DOHH2 (cell line): ENCODE data around the gene SLC2A10.

Experiments
- EZH2phosphoT487 ChIP-seq: fragments of 200-600 bp; sonication (generic); IDR thresholded peaks from 2 replicates; pipeline ENCODE4 v1.6.1; 2017; ENCODE audit warnings: borderline replicate concordance, mild to moderate bottlenecking, antibody characterized with exemption, low read length, moderate library complexity, mixed read lengths
- TF ChIP-seq, protein P1 (sequence below): fragments of 200-600 bp; sonication (generic); IDR thresholded peaks from one replicate; pipeline ENCODE4 v1.5.1; 2014; ENCODE audit warnings: antibody characterized with exemption, mild to moderate bottlenecking, low read depth, low read length; ENCODE audit not compliant: poor library complexity, severe bottlenecking

DNA sequence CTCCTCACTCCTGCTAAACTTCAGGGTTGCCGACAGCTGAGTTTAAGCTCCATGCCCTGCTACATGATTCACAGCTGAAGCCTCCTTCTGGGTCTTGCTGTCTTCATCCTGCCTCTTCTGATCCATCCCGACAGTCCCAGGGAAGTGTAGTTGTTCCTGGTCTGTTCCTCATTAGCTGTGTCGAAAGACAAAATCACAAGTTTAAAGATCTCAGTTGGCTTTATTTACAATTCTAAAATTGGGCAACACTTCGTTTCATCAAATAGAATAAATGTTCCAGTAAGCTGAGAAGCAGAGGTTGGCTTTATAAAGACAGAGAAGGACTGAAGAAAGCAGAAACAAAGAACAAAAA is 4.1 kb upstream of the SLC2A10 start:
- TF ChIP-seq, protein P1, sequence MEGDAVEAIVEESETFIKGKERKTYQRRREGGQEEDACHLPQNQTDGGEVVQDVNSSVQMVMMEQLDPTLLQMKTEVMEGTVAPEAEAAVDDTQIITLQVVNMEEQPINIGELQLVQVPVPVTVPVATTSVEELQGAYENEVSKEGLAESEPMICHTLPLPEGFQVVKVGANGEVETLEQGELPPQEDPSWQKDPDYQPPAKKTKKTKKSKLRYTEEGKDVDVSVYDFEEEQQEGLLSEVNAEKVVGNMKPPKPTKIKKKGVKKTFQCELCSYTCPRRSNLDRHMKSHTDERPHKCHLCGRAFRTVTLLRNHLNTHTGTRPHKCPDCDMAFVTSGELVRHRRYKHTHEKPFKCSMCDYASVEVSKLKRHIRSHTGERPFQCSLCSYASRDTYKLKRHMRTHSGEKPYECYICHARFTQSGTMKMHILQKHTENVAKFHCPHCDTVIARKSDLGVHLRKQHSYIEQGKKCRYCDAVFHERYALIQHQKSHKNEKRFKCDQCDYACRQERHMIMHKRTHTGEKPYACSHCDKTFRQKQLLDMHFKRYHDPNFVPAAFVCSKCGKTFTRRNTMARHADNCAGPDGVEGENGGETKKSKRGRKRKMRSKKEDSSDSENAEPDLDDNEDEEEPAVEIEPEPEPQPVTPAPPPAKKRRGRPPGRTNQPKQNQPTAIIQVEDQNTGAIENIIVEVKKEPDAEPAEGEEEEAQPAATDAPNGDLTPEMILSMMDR, result no peak
- no peak for TF ChIP-seq EZH2phosphoT487
